Brain microvascular endothelial cell (primary cell): ENCODE data around the gene VAV2.

Source experiments
- DNase-seq: peaks from one replicate; pipeline ENCODE4 v3.0.0-alpha.2; 2020
- H3K27ac ChIP-seq: fragments of 250-450 bp; sonication (Bioruptor Pico); 2 replicates; pipeline ENCODE4 v1.5.1; 2020; ENCODE audit warnings: mild to moderate bottlenecking, moderate library complexity
- H3K27me3 ChIP-seq: fragments of 250-450 bp; sonication (Bioruptor Pico); replicated peaks from 2 replicates; pipeline ENCODE4 v1.5.1; 2020; ENCODE audit warnings: mild to moderate bottlenecking
- H3K36me3 ChIP-seq: fragments of 250-450 bp; sonication (Bioruptor Pico); replicated peaks from 2 replicates; pipeline ENCODE4 v1.5.1; 2020; ENCODE audit warnings: mild to moderate bottlenecking
- H3K4me3 ChIP-seq: 2 replicates; pipeline ENCODE4 v1.5.1; 2011; ENCODE audit warnings: low read depth, mild to moderate bottlenecking, control low read depth, low read length, moderate library complexity
- CTCF ChIP-seq: IDR thresholded peaks from 2 replicates; pipeline ENCODE4 v1.5.1; 2011; ENCODE audit warnings: low read depth, mild to moderate bottlenecking, moderate library complexity, low read length, control low read depth, inconsistent platforms; ENCODE audit errors: missing control alignments
- in situ Hi-C: cut with HindIII; loops from 2 replicates; pipeline ENCODE4 v1.10.0; 2017; ENCODE audit warnings: low sequenced_read_pairs, low pct_ligation_motif_present

Gene VAV2

GRCh38 chr9:133978226-133978898, 13.8 kb downstream of the VAV2 start:
- Histone ChIP-seq H3K4me3 (no peak overlapping the region), H3K36me3 (no peaks in the 10 kb centered on the region), H3K27me3 (no peaks in the 10 kb centered on the region), H3K27ac (no peak overlapping the region)
- no peak for TF ChIP-seq CTCF
- in situ Hi-C loops, result no loop called here
- no peak for DNase-seq

GRCh38 chr9:133977421-133978201, 14.5 kb downstream of the VAV2 start:
- DNase-seq, result no peak
- Histone ChIP-seq H3K4me3 (no peak overlapping the region), H3K27ac (no peak overlapping the region), H3K27me3 (no peaks in the 10 kb centered on the region), H3K36me3 (no peaks in the 10 kb centered on the region)
- in situ Hi-C loops, result no loop called here
- TF ChIP-seq CTCF, result no peak

GRCh38 chr9:133976887-133977286, 15.2 kb downstream of the VAV2 start:
- no peak for DNase-seq
- in situ Hi-C loops, result no loop called here
- Histone ChIP-seq H3K4me3 (no peak overlapping the region), H3K27me3 (no peaks in the 10 kb centered on the region), H3K36me3 (no peaks in the 10 kb centered on the region), H3K27ac (no peak overlapping the region)
- TF ChIP-seq CTCF, result no peak

- no peak overlapping the region for H3K27ac ChIP-seq
- no peak overlapping the region for H3K4me3 ChIP-seq
- no peaks in the 10 kb centered on the region for H3K27me3 ChIP-seq
- no peak for TF ChIP-seq CTCF
- no peaks in the 10 kb centered on the region for H3K36me3 ChIP-seq
- in situ Hi-C loops, result no loop called here
- no peak for DNase-seq
Measured at GRCh38 chr9:133976191-133976861, 15.8 kb downstream of the VAV2 start.

GRCh38 chr9:133975511-133975910, 16.6 kb downstream of the VAV2 start:
- Histone ChIP-seq H3K36me3 (no peaks in the 10 kb centered on the region), H3K27ac (no peak overlapping the region), H3K4me3 (no peak overlapping the region), H3K27me3 (no peaks in the 10 kb centered on the region)
- DNase-seq, result no peak
- in situ Hi-C loops, result no loop called here
- no peak for TF ChIP-seq CTCF
